IMR-90 (cell line): ENCODE measurements around the gene GAS7. TPM values are rescaled to one million over a fixed set of nuclear protein-coding genes. Genes with fewer than 3 reads are reported as not detected.

Experiments
- ATAC-seq: fragments of 200-7000 bp; cut with Tn5 transposase; 2 replicates; pipeline ENCODE4 v1.9.1; 2020; ENCODE audit warnings: low read depth, mild to moderate bottlenecking, moderate library complexity
- BruUV-seq: library from RNA; stranded (reverse); fragments of 400-500 nt; replicated peaks from 2 replicates; lab custom pipeline; 2021; lab: Mats Ljungman, UMichigan
- CTCF ChIA-PET: fragments of 300-600 bp; formaldehyde crosslinking; extraction: SDS; loops from one replicate; lab custom pipeline; 2021; ENCODE audit warnings: antibody characterized with exemption; lab: Yijun Ruan, JAX
- POLR2A ChIA-PET: fragments of 300-600 bp; sonication (Branson Sonifier 250); formaldehyde crosslinking; loops from one replicate; lab custom pipeline; 2022; ENCODE audit warnings: antibody characterized with exemption; ENCODE audit not compliant: unreplicated experiment; lab: Charles Lee
- DNase-seq: peaks from one replicate; pipeline ENCODE4 v3.0.0; 2013
- H2AFZ ChIP-seq: replicated peaks from 2 replicates; pipeline ENCODE3; 2013; ENCODE audit warnings: low read length, mild to moderate bottlenecking; ENCODE audit not compliant: poor library complexity
- H2AK5ac ChIP-seq: 2 replicates; pipeline ENCODE4 v1.6.1; 2013; ENCODE audit warnings: low read depth, low read length, inconsistent platforms
- H2AK9ac ChIP-seq: replicated peaks from 2 replicates; pipeline ENCODE3; 2013; ENCODE audit warnings: mild to moderate bottlenecking, low read depth, low read length, moderate library complexity; ENCODE audit not compliant: poor library complexity
- H2BK120ac ChIP-seq: 2 replicates; pipeline ENCODE4 v1.6.1; 2013; ENCODE audit warnings: low read depth, low read length, inconsistent platforms
- H2BK15ac ChIP-seq: 3 replicates; pipeline ENCODE4 v1.6.1; 2013; ENCODE audit warnings: low read depth, low read length, inconsistent platforms
- H2BK20ac ChIP-seq: 2 replicates; pipeline ENCODE4 v1.6.1; 2013; ENCODE audit warnings: low read depth, mild to moderate bottlenecking, inconsistent platforms, low read length, moderate library complexity
- H2BK5ac ChIP-seq: 2 replicates; pipeline ENCODE4 v1.6.1; 2013; ENCODE audit warnings: mild to moderate bottlenecking, low read depth, low read length, inconsistent platforms; ENCODE audit not compliant: poor library complexity, severe bottlenecking
- H3K14ac ChIP-seq: replicated peaks from 2 replicates; pipeline ENCODE4 v1.6.1; 2013; ENCODE audit warnings: low read depth, low read length, inconsistent platforms
- H3K18ac ChIP-seq: 2 replicates; pipeline ENCODE4 v1.6.1; 2013; ENCODE audit warnings: low read depth, low read length, control low read depth
- H3K23ac ChIP-seq: 2 replicates; pipeline ENCODE4 v1.6.1; 2013; ENCODE audit warnings: low read depth, low read length, inconsistent platforms
- H3K27ac ChIP-seq: 2 replicates; pipeline ENCODE4 v1.5.1; 2013; ENCODE audit warnings: mild to moderate bottlenecking, control low read depth, low read length; ENCODE audit not compliant: insufficient read depth
- H3K27me3 ChIP-seq: 2 replicates; pipeline ENCODE4 v1.6.1; 2013; ENCODE audit warnings: low read length; ENCODE audit not compliant: control insufficient read depth, insufficient read depth
- H3K36me3 ChIP-seq: 2 replicates; pipeline ENCODE4 v1.6.1; 2013; ENCODE audit warnings: low read length, mixed read lengths; ENCODE audit not compliant: control insufficient read depth, insufficient read depth
- H3K4ac ChIP-seq: 2 replicates; pipeline ENCODE4 v1.6.1; 2013; ENCODE audit warnings: low read depth, low read length, inconsistent platforms
- H3K4me1 ChIP-seq: 2 replicates; pipeline ENCODE4 v1.6.1; 2013; ENCODE audit warnings: low read length, mixed read lengths; ENCODE audit not compliant: control insufficient read depth, insufficient read depth
- H3K4me2 ChIP-seq: 2 replicates; pipeline ENCODE4 v1.6.1; 2013; ENCODE audit warnings: low read depth, mild to moderate bottlenecking, control low read depth, low read length, moderate library complexity
- H3K4me3 ChIP-seq: 2 replicates; pipeline ENCODE4 v1.5.1; 2013; ENCODE audit warnings: low read depth, mild to moderate bottlenecking, control low read depth, low read length, moderate library complexity; ENCODE audit not compliant: insufficient read depth
- H3K56ac ChIP-seq: 2 replicates; pipeline ENCODE4 v1.6.1; 2013; ENCODE audit warnings: low read length, inconsistent platforms; ENCODE audit not compliant: insufficient read depth; ENCODE audit errors: extremely low read depth
- H3K79me1 ChIP-seq, 2 experiments: 2 replicates each; pipeline ENCODE4 v1.6.1; 2013; ENCODE audit warnings: low read length in 2 of 2, inconsistent platforms in 1 of 2, low read depth in 1 of 2
- H3K9ac ChIP-seq: 2 replicates; pipeline ENCODE4 v1.6.1; 2013; ENCODE audit warnings: low read depth, low read length, control low read depth
- H3K9me1 ChIP-seq: 2 replicates; pipeline ENCODE4 v1.6.1; 2013; ENCODE audit warnings: low read length, inconsistent platforms; ENCODE audit not compliant: insufficient read depth
- H3K9me3 ChIP-seq: 2 replicates; pipeline ENCODE4 v1.6.1; 2013; ENCODE audit warnings: low read length; ENCODE audit not compliant: control insufficient read depth, insufficient read depth
- H4K20me1 ChIP-seq: 2 replicates; pipeline ENCODE4 v1.6.1; 2013; ENCODE audit warnings: low read length, inconsistent platforms; ENCODE audit not compliant: insufficient read depth
- H4K5ac ChIP-seq: 2 replicates; pipeline ENCODE4 v1.6.1; 2013; ENCODE audit warnings: mild to moderate bottlenecking, low read depth, low read length, control low read depth
- H4K8ac ChIP-seq, 2 experiments: 2 replicates each; pipeline ENCODE4 v1.6.1; 2013; ENCODE audit warnings: low read depth in 2 of 2, low read length in 2 of 2, control low read depth in 1 of 2, inconsistent platforms in 1 of 2
- H4K91ac ChIP-seq: 2 replicates; pipeline ENCODE4 v1.6.1; 2013; ENCODE audit warnings: low read depth, low read length, inconsistent platforms; ENCODE audit not compliant: insufficient read depth
- BHLHE40 ChIP-seq: fragments of 150-350 bp; IDR thresholded peaks from 2 replicates; pipeline ENCODE4 v1.6.1; 2016; ENCODE audit warnings: mild to moderate bottlenecking, low read depth, low read length
- CEBPB ChIP-seq: IDR thresholded peaks from 2 replicates; pipeline ENCODE4 v1.6.1; 2012; ENCODE audit warnings: low read depth, low read length, improper control_type of control experiment
- CHD1 ChIP-seq: IDR thresholded peaks from 2 replicates; pipeline ENCODE4 v1.6.1; 2012; ENCODE audit warnings: low read depth, low read length, improper control_type of control experiment
- CTCF ChIP-seq: conservative IDR thresholded peaks from 2 replicates; pipeline ENCODE4 v1.5.1; 2012; ENCODE audit warnings: mild to moderate bottlenecking, low read depth, low read length, improper control_type of control experiment
- FOS ChIP-seq: fragments of 150-350 bp; IDR thresholded peaks from 2 replicates; pipeline ENCODE4 v1.6.1; 2016; ENCODE audit warnings: low read depth, low read length
- MAFK ChIP-seq: IDR thresholded peaks from 2 replicates; pipeline ENCODE4 v1.6.1; 2012; ENCODE audit warnings: low read depth, low read length, improper control_type of control experiment
- POLR2A ChIP-seq: IDR thresholded peaks from 2 replicates; pipeline ENCODE4 v1.6.1; 2012; ENCODE audit warnings: mild to moderate bottlenecking, low read depth, low read length
- RAD21 ChIP-seq: IDR thresholded peaks from 2 replicates; pipeline ENCODE4 v1.6.1; 2012; ENCODE audit warnings: low read length, improper control_type of control experiment
- RCOR1 ChIP-seq: IDR thresholded peaks from 2 replicates; pipeline ENCODE4 v1.6.1; 2012; ENCODE audit warnings: mild to moderate bottlenecking, low read length, improper control_type of control experiment; ENCODE audit not compliant: insufficient replicate concordance
- RFX5 ChIP-seq: IDR thresholded peaks from 2 replicates; pipeline ENCODE4 v1.8.0; 2012; ENCODE audit warnings: low read depth, mild to moderate bottlenecking, low read length, moderate library complexity
- SMC3 ChIP-seq: fragments of 150-350 bp; IDR thresholded peaks from 2 replicates; pipeline ENCODE4 v1.6.1; 2016; ENCODE audit warnings: low read depth, mild to moderate bottlenecking, antibody characterized with exemption, low read length, moderate library complexity
- USF2 ChIP-seq: fragments of 150-350 bp; IDR thresholded peaks from 2 replicates; pipeline ENCODE4 v1.6.1; 2017; ENCODE audit warnings: mild to moderate bottlenecking, antibody characterized with exemption, low read length, low read depth
- WGBS, 2 experiments: methylation state at CpG; one replicate each; pipeline versions ENCODE4 v1.1.5 to v1.1.7; 2013; ENCODE audit warnings: missing lambda C conversion rate in 2 of 2; ENCODE audit not compliant: insufficient read length in 1 of 2; ENCODE audit errors: extremely low coverage in 2 of 2; 5-methylcytosine and 5-hydroxymethylcytosine counted together
- dilution Hi-C: fragments of 300-500 bp; cut with HindIII; formaldehyde crosslinking; loops from one replicate; pipeline ENCODE4 v1.14.3; 2018; ENCODE audit warnings: low sequenced_read_pairs; ENCODE audit not compliant: unreplicated experiment
- in situ Hi-C: fragments of 300-500 bp; cut with MboI; formaldehyde crosslinking; loops from 3 replicates; pipeline ENCODE4 v1.14.3; 2019; ENCODE audit warnings: low sequenced_read_pairs, inconsistent platforms, mixed read lengths
- intact Hi-C: fragments of 100-400 bp; cut with micrococcal nuclease; formaldehyde crosslinking; loops from 2 replicates; pipeline ENCODE4 v1.10.0; 2022
- polyA plus RNA-seq, 3 experiments: library from polyadenylated mRNA; depleted of rRNA; stranded (reverse); fragments of >200 nt; gene quantifications; 2 replicates each; pipeline ENCODE4 v1.2.3, GENCODE V29; 2012; ENCODE audit warnings: low replicate concordance in 1 of 3
- total RNA-seq: library from RNA; depleted of rRNA; stranded (reverse); fragments of >200 nt; gene quantifications from 2 replicates; pipeline ENCODE4 v1.2.3, GENCODE V29; 2012

GAS7 gene
- total and polyA plus RNA-seq, 2 of the 4 experiments (the other 2 are of a cell fraction) = 4.6 to 5.0 TPM

DNA sequence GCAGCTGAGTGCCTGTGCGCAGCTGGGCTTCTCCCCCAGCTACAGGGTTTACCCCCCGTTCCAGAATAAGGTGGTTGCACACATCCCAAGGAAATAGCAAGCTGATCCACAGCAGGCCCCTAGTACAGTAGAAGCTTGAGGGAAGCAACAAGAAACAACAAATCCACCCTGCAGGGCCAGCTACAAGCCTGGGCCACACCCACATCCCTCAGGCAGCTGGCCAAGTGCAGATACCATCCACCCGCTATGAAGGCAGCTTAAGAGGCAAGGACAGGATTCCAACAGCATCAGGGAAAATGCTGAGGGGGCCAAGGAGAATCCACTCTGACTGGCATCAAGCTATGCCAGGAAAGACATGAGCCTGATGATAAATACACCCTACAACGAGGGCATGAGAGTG lies 226.4 kb downstream of the GAS7 start:
- Histone ChIP-seq H3K4me3 (no peak overlapping the region), H2BK15ac (no peak overlapping the region), H3K9me1 (peaks cover 2% of the 10 kb centered on the region; the same call in 1 of the 2 replicates), H3K79me1 (no peaks in the 10 kb centered on the region), H3K23ac (no peak overlapping the region), H2BK120ac (no peak overlapping the region), H3K4me1 (peaks cover 16% of the 10 kb centered on the region; the same call in 1 of the 2 replicates), H3K36me3 (no peaks in the 10 kb centered on the region), H4K5ac (no peak overlapping the region), H3K9ac (no peak overlapping the region), H2AK9ac (peak overlapping the region; percentile 63), H3K4ac (no peak overlapping the region), H2AK5ac (no peak overlapping the region), H3K9me3 (no peaks in the 10 kb centered on the region), H4K91ac (no peak overlapping the region), H3K56ac (no peak overlapping the region), H4K8ac (no peak overlapping the region), H3K27ac (no peak overlapping the region), H3K18ac (no peak overlapping the region), H2AFZ (peak overlapping the region; percentile 4), H3K4me2 (no peak overlapping the region; the same call in 1 of the 2 replicates), H3K14ac (0 out of 2 replicates have a peak overlapping the region, but pooled peaks have one; percentile 6), H3K27me3 (no peaks in the 10 kb centered on the region), H2BK5ac (no peak overlapping the region), H4K20me1 (no peaks in the 10 kb centered on the region), H2BK20ac (no peak overlapping the region; the same call in 1 of the 2 replicates)
- no peak for TF ChIP-seq USF2
- TF ChIP-seq SMC3 = no peak
- TF ChIP-seq RAD21 = no peak
- no peak for TF ChIP-seq BHLHE40
- TF ChIP-seq RFX5 = no peak
- TF ChIP-seq FOS = no peak
- no peak for TF ChIP-seq POLR2A
- no peak for TF ChIP-seq RCOR1
- no peak for TF ChIP-seq CEBPB
- TF ChIP-seq CTCF = no peak
- TF ChIP-seq MAFK = no peak
- no peak for TF ChIP-seq CHD1
- CTCF ChIA-PET = interaction anchor here (1.1 to 1.2 kb wide), 2 partner anchors 221 to 255 kb away, joined by 3 to 4 read pairs; no protein-coding TSS in a partner anchor
- peak; percentile 44 for DNase-seq
- no TSS peak for BruUV-seq
- POLR2A ChIA-PET = no interaction called here
- intact Hi-C loops (no loop called here), dilution Hi-C loops (no loop called here), in situ Hi-C loops (no loop called here)
- peak; percentile 68 for ATAC-seq
- no CpG with 5 or more reads among the region's 4 CpGs for WGBS, 2 experiments
